Neural cell (in vitro differentiated cells): ENCODE data around the gene PTPRS.

Source experiments
- CTCF ChIP-seq: fragments of 450-650 bp; IDR thresholded peaks from 2 replicates; pipeline ENCODE4 v1.5.1; 2014; ENCODE audit warnings: antibody characterized with exemption, mild to moderate bottlenecking, moderate library complexity; ENCODE audit not compliant: poor library complexity, severe bottlenecking
- EP300 ChIP-seq: fragments of 450-650 bp; conservative IDR thresholded peaks from 2 replicates; pipeline ENCODE4 v1.6.1; 2014; ENCODE audit warnings: antibody characterized with exemption, mild to moderate bottlenecking, moderate library complexity; ENCODE audit not compliant: poor library complexity, severe bottlenecking
- EZH2 ChIP-seq: fragments of 200-600, 300-800 bp; shearing (Covaris generic), sonication (generic); IDR thresholded peaks from 2 replicates; pipeline ENCODE4 v1.6.1; 2014; ENCODE audit warnings: antibody characterized with exemption, low read length, borderline replicate concordance, mild to moderate bottlenecking; ENCODE audit not compliant: insufficient read depth, poor library complexity, severe bottlenecking
- MXI1 ChIP-seq: fragments of 450-650 bp; conservative IDR thresholded peaks from 2 replicates; pipeline ENCODE4 v1.6.1; 2014; ENCODE audit warnings: antibody characterized with exemption, mild to moderate bottlenecking; ENCODE audit not compliant: poor library complexity, severe bottlenecking
- POLR2AphosphoS5 ChIP-seq: IDR thresholded peaks from 2 replicates; pipeline ENCODE4 v1.6.1; 2012
- RAD21 ChIP-seq: fragments of 450-650 bp; conservative IDR thresholded peaks from 2 replicates; pipeline ENCODE4 v1.6.1; 2014; ENCODE audit warnings: antibody characterized with exemption, mild to moderate bottlenecking, moderate library complexity
- REST ChIP-seq: IDR thresholded peaks from 2 replicates; pipeline ENCODE4 v1.6.1; 2012; ENCODE audit warnings: borderline replicate concordance
- SMC3 ChIP-seq: fragments of 450-650 bp; conservative IDR thresholded peaks from 2 replicates; pipeline ENCODE4 v1.6.1; 2014; ENCODE audit warnings: antibody characterized with exemption, mild to moderate bottlenecking, moderate library complexity; ENCODE audit not compliant: poor library complexity
- TAF1 ChIP-seq: IDR thresholded peaks from 2 replicates; pipeline ENCODE4 v1.6.1; 2012; ENCODE audit warnings: low read depth

- TF ChIP-seq RAD21 (no peak), CTCF (no peak), SMC3 (no peak), POLR2AphosphoS5 (no peak), REST (no peak), EZH2 (no peak), EP300 (no peak), TAF1 (no peak), MXI1 (no peak)
Measured at GRCh38 chr19:5299137-5299536, 41.5 kb downstream of the PTPRS start.
